GM15510 (cell line): Measurements from ENCODE around the gene FGF12.

Experiments used
- POLR2A ChIP-seq: IDR thresholded peaks from 3 replicates; pipeline ENCODE4 v1.6.1; 2011; ENCODE audit warnings: borderline replicate concordance; ENCODE audit not compliant: insufficient read length; ENCODE audit errors: extremely low read depth

FGF12 gene

DNA sequence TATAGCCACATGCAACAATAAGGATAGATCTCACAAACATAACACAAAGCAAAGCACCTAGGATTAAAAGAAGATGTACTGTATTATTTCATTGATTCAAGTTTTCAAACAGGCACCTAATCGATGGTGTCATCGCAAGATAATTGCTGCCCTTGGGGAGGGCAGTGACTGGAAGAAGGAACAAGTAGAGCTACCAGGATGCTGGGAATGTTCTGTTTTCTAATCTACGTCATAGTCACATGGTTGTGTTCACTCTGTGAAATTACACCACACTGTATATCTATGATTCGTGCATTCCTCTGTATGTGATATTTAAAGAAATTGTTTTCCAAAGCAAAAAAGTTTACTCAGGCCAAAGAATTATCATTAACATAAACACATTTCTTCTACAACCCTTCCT is 236.6 kb downstream of the FGF12 start:
- TF ChIP-seq POLR2A = no peak

DNA sequence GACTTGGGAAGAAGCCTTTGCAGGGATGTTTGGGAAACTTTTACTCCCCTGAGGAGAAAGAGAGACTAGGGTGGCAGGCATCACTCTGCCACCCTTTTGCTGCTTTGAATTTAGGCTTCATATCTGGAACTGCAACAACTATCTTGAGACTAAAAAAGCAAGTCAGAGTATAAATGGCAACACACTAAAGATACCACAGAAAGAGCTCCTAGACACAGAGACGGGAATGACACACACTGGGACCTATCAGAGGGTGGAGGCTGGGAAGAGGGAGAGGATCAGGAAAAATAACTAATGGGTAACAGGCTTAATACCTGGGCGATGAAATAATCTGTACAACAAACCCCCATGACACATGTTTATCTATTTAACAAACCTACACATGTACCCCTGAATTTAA is 237.8 kb downstream of the FGF12 start:
- no peak for TF ChIP-seq POLR2A

GRCh38 chr3:192487033-192487432 is 240.3 kb downstream of the FGF12 start:
- TF ChIP-seq POLR2A = no peak

GRCh38 chr3:192482809-192483208 is 244.5 kb downstream of the FGF12 start:
- TF ChIP-seq POLR2A = no peak

- TF ChIP-seq POLR2A = no peak
Observed at GRCh38 chr3:192482391-192482790, 244.9 kb downstream of the FGF12 start.

GRCh38 chr3:192481638-192482037 is 245.7 kb downstream of the FGF12 start:
- TF ChIP-seq POLR2A = no peak

DNA sequence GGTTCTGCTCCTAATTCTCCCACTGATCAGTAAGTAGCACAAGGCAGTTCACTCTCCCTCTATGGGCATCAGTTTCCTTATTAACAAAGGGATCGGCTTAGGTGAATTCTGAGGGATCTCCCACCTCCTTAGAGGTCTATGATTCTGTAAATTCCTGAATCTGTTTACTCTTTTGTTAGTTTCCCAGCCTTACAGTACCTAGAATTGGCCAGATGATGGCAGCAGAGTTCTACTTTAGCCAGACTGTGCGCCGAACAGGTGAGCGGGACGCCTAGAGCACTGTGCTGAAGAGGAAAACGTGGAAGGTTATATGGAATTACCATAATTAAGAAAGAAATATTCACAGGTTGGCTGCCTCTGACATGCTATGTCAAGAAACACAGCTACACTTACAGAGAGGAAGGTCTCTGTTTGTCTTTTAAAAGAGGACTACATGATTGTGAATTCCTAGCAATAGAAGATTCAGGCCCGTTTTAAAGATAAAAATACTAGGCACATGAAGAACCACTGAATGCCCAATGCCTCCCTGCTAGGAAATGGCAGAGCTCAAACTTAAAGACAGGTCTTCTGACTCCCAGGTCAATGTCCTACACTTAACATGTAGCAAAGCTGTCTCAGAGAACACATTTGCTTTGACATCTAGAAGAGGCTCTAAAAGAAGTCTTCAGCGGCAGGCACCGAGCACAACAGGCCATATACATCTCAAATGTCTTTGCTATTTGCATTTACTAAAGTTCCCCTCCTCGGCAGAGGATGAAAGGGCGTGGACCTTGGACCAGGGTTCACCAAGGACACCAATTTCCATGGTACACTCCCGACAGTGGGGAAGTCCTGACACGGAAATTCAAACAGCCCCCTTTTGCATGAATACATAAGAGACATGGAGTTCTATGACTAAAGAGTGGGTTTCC is 259.9 kb downstream of the FGF12 start:
- TF ChIP-seq POLR2A = no peak

DNA sequence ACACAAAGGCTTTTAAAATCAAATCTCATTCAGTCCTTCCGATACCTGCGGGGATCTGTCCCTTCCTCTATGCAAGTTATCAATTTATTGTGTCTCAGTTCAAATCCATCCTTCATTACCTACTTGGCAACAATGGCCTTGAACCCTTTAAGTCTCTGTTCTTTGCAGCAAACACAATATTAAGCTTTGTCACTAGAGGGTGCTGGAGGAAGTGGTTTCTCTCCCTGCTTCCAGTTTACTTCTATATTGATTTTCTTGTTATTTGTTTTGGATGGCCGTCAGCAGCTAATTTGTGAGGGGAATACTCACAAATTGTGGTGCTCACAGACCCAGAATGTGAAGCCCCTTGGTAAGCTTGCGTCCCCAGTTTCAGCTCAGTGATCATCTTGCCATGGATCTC is 278.3 kb downstream of the FGF12 start:
- TF ChIP-seq POLR2A = no peak

DNA sequence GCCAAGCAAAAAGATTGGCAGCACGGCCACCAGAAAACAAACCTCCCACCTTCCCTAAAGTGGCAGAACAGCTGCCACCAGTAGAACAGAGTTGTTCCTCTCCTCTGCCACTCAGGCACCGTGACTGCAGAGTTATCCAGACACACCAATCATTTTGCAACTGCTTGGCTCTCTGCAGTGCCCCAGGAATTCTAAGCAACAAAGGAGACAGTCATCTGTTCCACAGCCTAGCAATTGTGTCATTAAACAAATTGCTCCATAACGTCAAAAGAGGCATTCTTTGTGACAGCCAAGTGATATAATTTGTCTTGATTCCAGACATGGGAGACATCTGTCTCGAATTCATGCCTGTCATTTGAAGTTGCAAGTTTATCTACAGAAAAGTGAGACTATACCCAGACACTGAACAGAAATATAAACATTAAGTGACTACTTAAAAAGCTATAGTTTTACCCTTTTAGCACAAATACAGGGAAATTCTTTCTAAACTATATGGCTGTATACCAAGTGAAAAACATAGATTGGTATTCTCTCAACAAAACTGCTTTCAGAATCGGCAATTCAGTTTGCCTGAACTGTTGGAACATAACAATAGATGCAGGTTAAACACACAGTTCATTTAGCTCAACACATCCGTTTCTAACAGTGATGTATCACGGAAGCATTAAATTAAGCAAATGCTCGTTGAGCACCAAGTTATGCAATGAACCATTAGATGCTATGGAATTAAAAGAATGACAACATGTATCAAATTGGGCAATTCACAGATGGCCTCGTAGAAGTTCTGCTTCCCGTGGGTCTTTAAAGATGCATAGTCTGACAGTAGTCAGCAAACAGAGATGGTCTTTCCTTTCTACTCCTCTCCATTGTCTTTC is 281.3 kb downstream of the FGF12 start:
- no peak for TF ChIP-seq POLR2A

DNA sequence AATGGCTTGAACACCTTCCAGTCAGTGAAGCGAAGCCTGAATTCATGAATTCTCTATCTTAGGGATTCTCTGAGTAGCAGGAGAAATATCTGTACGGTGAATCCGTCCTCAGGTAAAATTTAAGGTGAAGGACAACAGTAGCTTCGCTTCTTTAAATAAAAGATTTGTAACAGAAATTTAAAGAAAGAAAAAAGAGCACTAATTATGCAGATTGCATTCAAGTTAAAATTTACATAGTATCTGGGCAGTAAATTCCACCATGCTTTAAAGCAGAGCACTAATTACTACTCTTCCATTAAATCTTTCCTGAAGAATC is 282.6 kb downstream of the FGF12 start:
- no peak for TF ChIP-seq POLR2A

GRCh38 chr3:192444096-192444790 is 283.1 kb downstream of the FGF12 start:
- no peak for TF ChIP-seq POLR2A

GRCh38 chr3:192435241-192435640 is 292.1 kb downstream of the FGF12 start:
- TF ChIP-seq POLR2A = no peak

- no peak for TF ChIP-seq POLR2A
Observed at GRCh38 chr3:192434186-192434585, 293.2 kb downstream of the FGF12 start.

DNA sequence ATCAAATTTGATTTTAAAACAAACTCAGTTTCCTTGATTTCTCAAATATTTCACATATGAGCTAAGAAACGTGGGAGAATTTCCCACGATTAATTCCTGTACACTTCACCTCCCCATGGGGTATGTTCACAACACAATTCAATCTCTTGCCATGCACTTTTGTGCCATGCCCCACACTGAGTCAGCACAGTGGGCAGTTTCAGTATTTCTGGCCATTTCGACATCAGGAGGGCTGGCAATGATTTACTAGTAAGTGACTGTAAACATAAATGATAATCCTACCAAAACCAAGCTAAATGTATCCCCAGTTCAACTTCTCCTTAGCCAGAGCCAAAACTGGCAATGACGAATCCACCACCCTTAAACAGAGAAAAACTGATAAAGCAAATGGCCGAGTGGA is 293.6 kb downstream of the FGF12 start:
- no peak for TF ChIP-seq POLR2A

DNA sequence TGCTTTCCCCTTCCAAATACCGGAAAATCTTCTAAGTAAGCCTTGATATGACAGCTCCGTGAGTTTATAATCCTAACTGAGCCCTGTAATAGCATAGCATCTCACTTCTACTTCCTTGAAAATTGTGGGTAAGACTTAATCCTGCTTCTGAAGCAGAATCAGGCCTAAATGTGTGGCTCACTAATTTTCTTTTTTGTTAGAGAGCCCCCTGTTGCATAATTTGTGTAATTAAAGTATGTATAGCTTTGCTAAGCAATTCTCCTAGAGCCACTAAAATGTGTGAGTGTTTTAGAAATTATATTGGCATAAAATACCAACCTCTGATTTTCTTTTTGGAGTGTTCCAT is 304.4 kb downstream of the FGF12 start:
- no peak for TF ChIP-seq POLR2A
